Peyer's patch (tissue), 4 donors: ENCODE data around the gene FUCA2. TPM values are rescaled to one million over a fixed set of nuclear protein-coding genes. Genes with fewer than 3 reads are reported as not detected.
"Not testable (repeated sequence)": the region's sequence is repeated elsewhere in the genome, so short reads cannot be mapped to it uniquely, and the experiment has no call there.

Experiments used
- DNase-seq, 3 donors: peaks; one replicate each; pipeline ENCODE4 v3.0.0-alpha.2; 2017 to 2019
- H3K27ac ChIP-seq, 4 donors: fragments of 200-600 bp; sonication (generic); one replicate each; pipeline ENCODE4 v1.5.1; 2016 to 2019
- H3K27me3 ChIP-seq, 2 donors: fragments of 200-600 bp; sonication (generic); one replicate each; pipeline ENCODE4 v1.5.1; 2019
- H3K36me3 ChIP-seq, 3 donors: fragments of 200-600 bp; sonication (generic); one replicate each; pipeline ENCODE4 v1.5.1; 2016 to 2019
- H3K4me1 ChIP-seq, 4 donors: fragments of 200-600 bp; sonication (generic); one replicate each; pipeline ENCODE4 v1.5.1; 2016 to 2019
- H3K4me3 ChIP-seq, 4 donors: fragments of 200-600 bp; sonication (generic); 1 replicate in 3 of 4; 2 replicates in 1 of 4; pipeline ENCODE4 v1.5.1; 2016 to 2019; ENCODE audit warnings: mild to moderate bottlenecking in 1 of 4
- H3K9me3 ChIP-seq, 4 donors: fragments of 200-600 bp; sonication (generic); one replicate each; pipeline ENCODE4 v1.5.1; 2016 to 2019; ENCODE audit warnings: mild to moderate bottlenecking in 1 of 4
- POLR2A ChIP-seq, 2 donors: fragments of 450-650 bp; IDR thresholded peaks; one replicate each; pipeline ENCODE4 v1.5.1; 2017; ENCODE audit warnings: antibody characterized with exemption in 2 of 2, mild to moderate bottlenecking in 2 of 2, moderate library complexity in 2 of 2
- total RNA-seq, 4 donors: library from RNA; depleted of rRNA; stranded (reverse); fragments of >200 nt; gene quantifications; one replicate each; pipeline ENCODE4 v1.1.0, GENCODE V29; 2016
- TF ChIP-seq, protein P1 (sequence below), 6 experiments: fragments of 450-650 bp in 4 of 6; fragments of 200-600 bp in 2 of 6; sonication (generic) in 1 of 6; IDR thresholded peaks; one replicate each; pipeline ENCODE4 v1.5.1; 2017 to 2019; ENCODE audit warnings: antibody characterized with exemption in 6 of 6, mild to moderate bottlenecking in 3 of 6, moderate library complexity in 1 of 6

The FUCA2 gene
- total RNA-seq, 4 donors from 2014 or later = 47.3 to 78.8 (median 54.4) TPM

- H3K27me3 ChIP-seq = no peaks in the 10 kb centered on the region
- H3K9me3 ChIP-seq = no peaks in the 10 kb centered on the region
- H3K4me1 ChIP-seq = peaks cover 0 to 6% (median 1%) of the 10 kb centered on the region in 4 donors
- H3K27ac ChIP-seq = peak overlapping the region in 1 of 4 donors; percentile 33
- H3K4me3 ChIP-seq = no peak overlapping the region
- no peaks in the 10 kb centered on the region for H3K36me3 ChIP-seq
- no peak for DNase-seq
- TF ChIP-seq, protein P1, sequence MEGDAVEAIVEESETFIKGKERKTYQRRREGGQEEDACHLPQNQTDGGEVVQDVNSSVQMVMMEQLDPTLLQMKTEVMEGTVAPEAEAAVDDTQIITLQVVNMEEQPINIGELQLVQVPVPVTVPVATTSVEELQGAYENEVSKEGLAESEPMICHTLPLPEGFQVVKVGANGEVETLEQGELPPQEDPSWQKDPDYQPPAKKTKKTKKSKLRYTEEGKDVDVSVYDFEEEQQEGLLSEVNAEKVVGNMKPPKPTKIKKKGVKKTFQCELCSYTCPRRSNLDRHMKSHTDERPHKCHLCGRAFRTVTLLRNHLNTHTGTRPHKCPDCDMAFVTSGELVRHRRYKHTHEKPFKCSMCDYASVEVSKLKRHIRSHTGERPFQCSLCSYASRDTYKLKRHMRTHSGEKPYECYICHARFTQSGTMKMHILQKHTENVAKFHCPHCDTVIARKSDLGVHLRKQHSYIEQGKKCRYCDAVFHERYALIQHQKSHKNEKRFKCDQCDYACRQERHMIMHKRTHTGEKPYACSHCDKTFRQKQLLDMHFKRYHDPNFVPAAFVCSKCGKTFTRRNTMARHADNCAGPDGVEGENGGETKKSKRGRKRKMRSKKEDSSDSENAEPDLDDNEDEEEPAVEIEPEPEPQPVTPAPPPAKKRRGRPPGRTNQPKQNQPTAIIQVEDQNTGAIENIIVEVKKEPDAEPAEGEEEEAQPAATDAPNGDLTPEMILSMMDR (IDR thresholded peaks at IDR 0.05) = no peak
- no peak for TF ChIP-seq POLR2A (IDR thresholded peaks at IDR 0.05)
Observed at GRCh38 chr6:143515766-143516355, 4.3 kb upstream of the FUCA2 start.

GRCh38 chr6:143515061-143515760 is 3.7 kb upstream of the FUCA2 start:
- no peaks in the 10 kb centered on the region for H3K36me3 ChIP-seq
- no peaks in the 10 kb centered on the region for H3K27me3 ChIP-seq
- H3K4me3 ChIP-seq = no peak overlapping the region
- H3K9me3 ChIP-seq = no peaks in the 10 kb centered on the region
- no peak for TF ChIP-seq POLR2A (IDR thresholded peaks at IDR 0.05)
- TF ChIP-seq, protein P1 (IDR thresholded peaks at IDR 0.05) = no peak
- no peak for DNase-seq
- peaks cover 0 to 10% (median 1%) of the 10 kb centered on the region in 4 donors for H3K4me1 ChIP-seq
- H3K27ac ChIP-seq = peak overlapping the region in 1 of 4 donors; percentile 33

DNA sequence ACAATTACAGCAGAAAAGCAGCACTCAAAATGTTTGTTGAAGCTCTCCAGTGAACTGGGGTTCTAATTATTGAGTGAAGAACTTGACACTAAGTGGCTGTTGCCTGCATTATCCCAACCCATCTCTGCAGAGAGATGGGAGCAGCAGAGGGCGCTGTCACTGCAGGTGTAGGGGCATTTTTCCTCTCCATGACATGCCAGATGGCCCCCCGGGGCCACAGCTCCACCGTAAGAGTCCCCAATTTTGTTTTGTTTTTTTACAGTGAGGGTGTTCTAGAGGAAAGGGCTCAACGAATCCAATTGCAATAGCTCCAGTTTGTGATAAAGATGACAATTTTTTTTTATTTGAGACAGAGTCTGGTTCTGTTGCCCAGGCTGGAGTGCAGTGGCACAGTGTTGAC is 1.9 kb upstream of the FUCA2 start:
- DNase-seq = peak; percentile 62 to 82 (median 73)
- Histone ChIP-seq H3K27ac (no peak overlapping the region), H3K4me3 (no peak overlapping the region), H3K9me3 (no peaks in the 10 kb centered on the region), H3K27me3 (no peaks in the 10 kb centered on the region), H3K36me3 (no peaks in the 10 kb centered on the region), H3K4me1 (peaks cover 0 to 26% (median 1%) of the 10 kb centered on the region in 4 donors)
- TF ChIP-seq, protein P1 (IDR thresholded peaks at IDR 0.05) = peak in 5 of 6 experiments; percentile 38 to 63 (median 51)
- no peak for TF ChIP-seq POLR2A (IDR thresholded peaks at IDR 0.05)

DNA sequence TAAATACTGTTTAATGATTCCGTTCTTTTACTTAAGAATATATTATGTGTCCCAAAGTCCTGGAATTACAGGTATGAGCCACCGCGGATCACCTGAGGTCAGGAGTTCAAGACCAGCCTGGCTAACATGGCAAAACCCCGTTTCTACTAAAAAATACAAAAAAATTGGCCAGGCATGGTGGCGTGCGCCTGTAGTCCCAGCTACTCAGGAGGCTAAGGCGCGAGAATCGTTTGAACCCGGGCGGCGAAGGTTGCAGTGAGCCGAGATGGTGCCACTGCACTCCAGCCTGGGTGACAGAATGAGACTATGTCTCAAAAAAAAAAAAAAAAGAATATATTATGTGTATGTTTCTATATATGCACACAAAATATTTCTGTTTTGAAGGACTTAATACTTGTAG is 1.2 kb downstream of the FUCA2 start:
- not testable (repeated sequence) for DNase-seq, H3K27ac ChIP-seq, H3K27me3 ChIP-seq, H3K9me3 ChIP-seq
- Histone ChIP-seq H3K4me3 (peak overlapping the region in 2 of 4 donors; percentile 74 to 75), H3K4me1 (peaks cover 0 to 32% (median 1%) of the 10 kb centered on the region in 4 donors), H3K36me3 (peaks cover 0 to 24% (median 0%) of the 10 kb centered on the region in 3 donors)

DNA sequence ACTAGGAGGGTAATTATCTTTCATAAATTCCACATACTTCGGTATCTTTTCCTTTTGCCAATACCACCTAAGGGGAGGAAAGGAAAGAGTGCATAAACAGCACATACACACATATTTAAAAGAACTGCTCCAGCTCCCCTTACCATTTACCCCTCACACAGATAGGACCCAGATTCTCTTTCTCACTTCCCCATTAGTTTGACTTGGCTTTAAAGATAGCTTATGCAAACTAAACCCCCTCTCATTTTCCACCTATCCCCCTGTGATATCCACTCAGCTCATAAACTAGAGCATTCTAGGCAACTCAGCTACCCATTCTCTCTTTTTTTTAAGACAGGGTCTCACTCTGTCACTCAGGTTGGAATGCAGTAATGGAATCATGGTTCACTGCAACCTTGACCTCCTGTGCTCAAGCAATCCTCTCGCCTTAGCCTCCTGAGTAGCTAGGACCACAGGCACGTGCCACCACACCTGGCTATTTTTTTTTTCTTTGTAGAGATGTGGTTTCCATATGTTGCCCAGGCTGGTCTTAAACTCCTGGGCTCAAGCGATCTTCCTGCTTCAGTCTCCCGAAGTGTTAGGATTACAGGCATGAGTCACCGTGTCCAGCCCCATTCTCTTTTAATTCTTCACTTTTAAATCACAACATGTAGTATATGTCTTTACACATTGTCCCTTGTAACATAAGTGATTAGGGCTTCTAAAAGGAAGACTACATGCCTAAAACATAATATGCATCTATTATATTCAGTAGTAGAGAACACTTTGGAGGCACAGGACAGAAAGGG is 4.0 kb downstream of the FUCA2 start:
- Histone ChIP-seq H3K4me3 (no peak overlapping the region), H3K27ac (no peak overlapping the region), H3K9me3 (no peaks in the 10 kb centered on the region), H3K27me3 (no peaks in the 10 kb centered on the region), H3K36me3 (peaks cover 0 to 43% (median 0%) of the 10 kb centered on the region in 3 donors), H3K4me1 (peaks cover 0 to 32% (median 1%) of the 10 kb centered on the region in 4 donors)
- DNase-seq = no peak
- TF ChIP-seq POLR2A (IDR thresholded peaks at IDR 0.05) = no peak
- TF ChIP-seq, protein P1 (IDR thresholded peaks at IDR 0.05) = no peak
